GM12878 (cell line): ENCODE data around the gene CRAMP1.

Experiments
- ATF2 ChIP-seq: IDR thresholded peaks from 2 replicates; pipeline ENCODE4 v1.6.1; 2012; ENCODE audit warnings: low read length, inconsistent platforms
- CREM ChIP-seq: IDR thresholded peaks from 2 replicates; pipeline ENCODE4 v1.6.1; 2014; ENCODE audit warnings: antibody characterized with exemption, low read depth
- CTCF ChIP-seq, 3 experiments: IDR thresholded peaks in 2 of 3; conservative IDR thresholded peaks in 1 of 3; 2 replicates each; pipeline ENCODE4 v1.5.1; 2011; ENCODE audit warnings: low read depth in 3 of 3, low read length in 3 of 3, mild to moderate bottlenecking in 3 of 3, control low read depth in 2 of 3, moderate library complexity in 2 of 3, inconsistent platforms in 1 of 3, mixed read lengths in 1 of 3; ENCODE audit not compliant: control insufficient read depth in 2 of 3, insufficient read depth in 1 of 3; ENCODE audit errors: extremely low read depth in 1 of 3
- KDM1A ChIP-seq: fragments of 200-600 bp; sonication (generic); IDR thresholded peaks from 2 replicates; pipeline ENCODE4 v1.6.1; 2016; ENCODE audit warnings: borderline replicate concordance
- MLLT1 ChIP-seq: fragments of 450-650 bp; IDR thresholded peaks from 2 replicates; pipeline ENCODE4 v1.6.1; 2016; ENCODE audit warnings: mild to moderate bottlenecking
- NR2C2 ChIP-seq: IDR thresholded peaks from 2 replicates; pipeline ENCODE4 v1.6.1; 2011; ENCODE audit warnings: borderline replicate concordance, low read depth; ENCODE audit not compliant: control insufficient read depth, insufficient read length
- POLR2A ChIP-seq: IDR thresholded peaks from 2 replicates; pipeline ENCODE4 v1.6.1; 2011; ENCODE audit warnings: low read depth, mild to moderate bottlenecking, low read length
- POLR2AphosphoS5 ChIP-seq: IDR thresholded peaks from 2 replicates; pipeline ENCODE4 v1.6.1; 2011; ENCODE audit warnings: mild to moderate bottlenecking, low read length, inconsistent platforms
- SIN3A ChIP-seq: IDR thresholded peaks from 2 replicates; pipeline ENCODE4 v1.6.1; 2012; ENCODE audit warnings: low read depth, low read length, improper control_type of control experiment
- TAF1 ChIP-seq: IDR thresholded peaks from 2 replicates; pipeline ENCODE4 v1.6.1; 2011; ENCODE audit warnings: mild to moderate bottlenecking, low read depth, low read length, borderline replicate concordance
- ZSCAN29 ChIP-seq: fragments of 450-650 bp; IDR thresholded peaks from 2 replicates; pipeline ENCODE4 v1.6.1; 2017; ENCODE audit warnings: mild to moderate bottlenecking, moderate library complexity

GRCh38 chr16:1632638-1632970, 20.4 kb downstream of the CRAMP1 start:
- TF ChIP-seq KDM1A (no peak), CTCF (IDR thresholded peaks at IDR 0.05 in 2 of 3, conservative IDR thresholded peaks at IDR 0.05 in 1 of 3; ENCODE audit: control insufficient read depth in 2 of 3, extremely low read depth in 1 of 3, insufficient read depth in 1 of 3, low read depth in 3 of 3, low read length in 3 of 3) (no peak), MLLT1 (no peak), POLR2A (no peak), CREM (no peak), POLR2AphosphoS5 (no peak), TAF1 (no peak), ATF2 (no peak), NR2C2 (no peak), ZSCAN29 (no peak), SIN3A (no peak)
